ENCODE results near the gene BDP1. TPM values are rescaled to one million over a fixed set of nuclear protein-coding genes. Genes with fewer than 3 reads are reported as not detected.
"Not testable (repeated sequence)": the region's sequence is repeated elsewhere in the genome, so short reads cannot be mapped to it uniquely, and the experiment has no call there.

The BDP1 gene
- total RNA-seq, 1 experiment from 2014 or later = 71.1 TPM

GRCh38 chr5:71483355-71483754 lies 27.9 kb downstream of the BDP1 start:
- BruUV-seq (replicated peaks) = no TSS peak
- no peak overlapping the region for H3K4me3 ChIP-seq (ENCODE audit: low read depth, low read length, poor library complexity, severe bottlenecking)
- CTCF ChIA-PET = no interaction called here

GRCh38 chr5:71492817-71493615 lies 37.6 kb downstream of the BDP1 start:
- H3K9me3 ChIP-seq (ENCODE audit: low read depth, low read length, poor library complexity, severe bottlenecking) = no peaks in the 10 kb centered on the region
- no peaks in the 10 kb centered on the region for H3K4me1 ChIP-seq (ENCODE audit: insufficient read depth, low read length, poor library complexity, severe bottlenecking)
- H3K36me3 ChIP-seq (ENCODE audit: insufficient read depth, low read length, poor library complexity, severe bottlenecking) = peaks cover 89% of the 10 kb centered on the region
- no peak overlapping the region for H3K27ac ChIP-seq (ENCODE audit: low read depth, low read length, poor library complexity, severe bottlenecking)
- intact Hi-C loops (cut with micrococcal nuclease; ENCODE audit: unreplicated experiment) = no loop called here
- no peak for DNase-seq (ENCODE audit: low spot score)
- H3K4me3 ChIP-seq (ENCODE audit: low read depth, low read length, poor library complexity, severe bottlenecking) = no peak overlapping the region
- CTCF ChIA-PET = no interaction called here
- POLR2A ChIA-PET (ENCODE audit: low non-redundant PET) = no interaction called here
- no TSS peak for BruUV-seq (replicated peaks)
- TF ChIP-seq EZH2 (IDR thresholded peaks at IDR 0.05; ENCODE audit: borderline replicate concordance, low read depth, low read length, poor library complexity, severe bottlenecking) (no peak), CTCF (conservative IDR thresholded peaks at IDR 0.05; ENCODE audit: low read depth, low read length) (no peak)
- H3K27me3 ChIP-seq (replicated peaks; ENCODE audit: insufficient read depth, low read depth, low read length, poor library complexity) = no peaks in the 10 kb centered on the region

More at GRCh38 chr5:71483355-71483754, 27.9 kb downstream of the BDP1 start:
- intact Hi-C loops (cut with micrococcal nuclease; ENCODE audit: unreplicated experiment) = loop anchor here (10.0 kb wide), 1 partner anchor 51 kb away; no protein-coding TSS in a partner anchor
- H3K4me1 ChIP-seq (ENCODE audit: insufficient read depth, low read length, poor library complexity, severe bottlenecking) = no peaks in the 10 kb centered on the region
- no peak for TF ChIP-seq CTCF (conservative IDR thresholded peaks at IDR 0.05; ENCODE audit: low read depth, low read length)
- TF ChIP-seq EZH2 (IDR thresholded peaks at IDR 0.05; ENCODE audit: borderline replicate concordance, low read depth, low read length, poor library complexity, severe bottlenecking) = no peak
- H3K27ac ChIP-seq (ENCODE audit: low read depth, low read length, poor library complexity, severe bottlenecking) = no peak overlapping the region
- H3K27me3 ChIP-seq (replicated peaks; ENCODE audit: insufficient read depth, low read depth, low read length, poor library complexity) = no peaks in the 10 kb centered on the region
- H3K9me3 ChIP-seq (ENCODE audit: low read depth, low read length, poor library complexity, severe bottlenecking) = no peaks in the 10 kb centered on the region
- peaks cover 78% of the 10 kb centered on the region for H3K36me3 ChIP-seq (ENCODE audit: insufficient read depth, low read length, poor library complexity, severe bottlenecking)
- no peak for DNase-seq (ENCODE audit: low spot score)
- POLR2A ChIA-PET (ENCODE audit: low non-redundant PET) = no interaction called here

- peaks cover 86% of the 10 kb centered on the region for H3K36me3 ChIP-seq (ENCODE audit: insufficient read depth, low read length, poor library complexity, severe bottlenecking)
- intact Hi-C loops (cut with micrococcal nuclease; ENCODE audit: unreplicated experiment); H3K9me3 ChIP-seq (ENCODE audit: low read depth, low read length, poor library complexity, severe bottlenecking); H3K27ac ChIP-seq (ENCODE audit: low read depth, low read length, poor library complexity, severe bottlenecking); DNase-seq (ENCODE audit: low spot score); H3K4me1 ChIP-seq (ENCODE audit: insufficient read depth, low read length, poor library complexity, severe bottlenecking); BruUV-seq (replicated peaks); POLR2A ChIA-PET (ENCODE audit: low non-redundant PET); H3K27me3 ChIP-seq (replicated peaks; ENCODE audit: insufficient read depth, low read depth, low read length, poor library complexity); CTCF ChIA-PET; H3K4me3 ChIP-seq (ENCODE audit: low read depth, low read length, poor library complexity, severe bottlenecking): not testable (repeated sequence)
Observed at GRCh38 chr5:71494202-71494601, 38.8 kb downstream of the BDP1 start.

- BruUV-seq (replicated peaks); DNase-seq (ENCODE audit: low spot score); intact Hi-C loops (cut with micrococcal nuclease; ENCODE audit: unreplicated experiment); H3K4me1 ChIP-seq (ENCODE audit: insufficient read depth, low read length, poor library complexity, severe bottlenecking); H3K9me3 ChIP-seq (ENCODE audit: low read depth, low read length, poor library complexity, severe bottlenecking); POLR2A ChIA-PET (ENCODE audit: low non-redundant PET); CTCF ChIA-PET; H3K27me3 ChIP-seq (replicated peaks; ENCODE audit: insufficient read depth, low read depth, low read length, poor library complexity); H3K27ac ChIP-seq (ENCODE audit: low read depth, low read length, poor library complexity, severe bottlenecking); H3K4me3 ChIP-seq (ENCODE audit: low read depth, low read length, poor library complexity, severe bottlenecking): not testable (repeated sequence)
- H3K36me3 ChIP-seq (ENCODE audit: insufficient read depth, low read length, poor library complexity, severe bottlenecking) = peaks cover 87% of the 10 kb centered on the region
Observed at GRCh38 chr5:71498756-71499155, 43.3 kb downstream of the BDP1 start.
